CD4-positive, alpha-beta T cell (primary cell): ENCODE data around the gene TMED9. TPM values are rescaled to one million over a fixed set of nuclear protein-coding genes. Genes with fewer than 3 reads are reported as not detected.

Experiments
- ATAC-seq: fragments of 200-7000 bp; cut with Tn5 transposase; one replicate; pipeline ENCODE4 v1.10.0; 2022; ENCODE audit warnings: mild to moderate bottlenecking; ENCODE audit not compliant: poor library complexity
- CTCF ChIA-PET: fragments of 350-600 bp; sonication (Branson Sonifier 250); formaldehyde crosslinking; loops from one replicate; lab custom pipeline; 2021; ENCODE audit warnings: antibody characterized with exemption, inconsistent platforms; lab: Charles Lee
- POLR2A ChIA-PET: fragments of 350-600 bp; sonication (Branson Sonifier 250); formaldehyde crosslinking; loops from one replicate; lab custom pipeline; 2021; ENCODE audit warnings: antibody characterized with exemption, inconsistent platforms; lab: Charles Lee
- DNase-seq, 14 experiments: peaks; one replicate each; pipeline ENCODE4 v3.0.0-alpha.2; 2013 to 2020; ENCODE audit warnings: mixed read lengths in 2 of 14
- H3K27ac ChIP-seq, 2 donors: one replicate each; pipeline versions ENCODE4 v1.5.1 to v1.7.0; 2013; ENCODE audit warnings: low read length in 2 of 2, low read depth in 1 of 2, mild to moderate bottlenecking in 1 of 2
- H3K27me3 ChIP-seq, 2 experiments: 1 replicate in 1 of 2; 2 replicates in 1 of 2; pipeline versions ENCODE4 v1.6.1 to v1.7.0; 2013; ENCODE audit warnings: low read length in 2 of 2, control low read depth in 1 of 2, mild to moderate bottlenecking in 1 of 2, moderate library complexity in 1 of 2; ENCODE audit not compliant: insufficient read depth in 2 of 2, control insufficient read depth in 1 of 2
- H3K36me3 ChIP-seq: one replicate; pipeline ENCODE4 v1.6.1; 2013; ENCODE audit warnings: low read length, control low read depth; ENCODE audit not compliant: insufficient read depth
- H3K4me1 ChIP-seq: one replicate; pipeline ENCODE4 v1.6.1; 2013; ENCODE audit warnings: low read length, control low read depth; ENCODE audit not compliant: insufficient read depth
- H3K4me3 ChIP-seq: one replicate; pipeline ENCODE4 v1.5.1; 2013; ENCODE audit warnings: mild to moderate bottlenecking, low read length, moderate library complexity
- H3K9me3 ChIP-seq, 2 experiments: 1 replicate in 1 of 2; 2 replicates in 1 of 2; pipeline versions ENCODE4 v1.6.1 to v1.7.0; 2013; ENCODE audit warnings: low read length in 2 of 2, mild to moderate bottlenecking in 2 of 2, control low read depth in 1 of 2, moderate library complexity in 1 of 2; ENCODE audit not compliant: control insufficient read depth in 1 of 2, insufficient read depth in 1 of 2
- H3K27ac Mint-ChIP-seq: one replicate; pipeline ENCODE4 v1.8.0; 2020; ENCODE audit warnings: mixed read lengths
- H3K27me3 Mint-ChIP-seq: one replicate; pipeline ENCODE4 v1.8.0; 2021; ENCODE audit warnings: mixed read lengths
- H3K36me3 Mint-ChIP-seq: one replicate; pipeline ENCODE4 v1.8.0; 2021; ENCODE audit warnings: low read depth, mixed read lengths
- H3K4me1 Mint-ChIP-seq: one replicate; pipeline ENCODE4 v1.8.0; 2021; ENCODE audit warnings: low read depth, mixed read lengths
- H3K4me3 Mint-ChIP-seq: one replicate; pipeline ENCODE4 v1.8.0; 2020; ENCODE audit warnings: mild to moderate bottlenecking, mixed read lengths
- H3K9me3 Mint-ChIP-seq: one replicate; pipeline ENCODE4 v1.8.0; 2020; ENCODE audit warnings: mixed read lengths
- intact Hi-C, 2 experiments: fragments of 100-400 bp; cut with DNase I in 1 of 2; cut with micrococcal nuclease in 1 of 2; formaldehyde crosslinking; loops; one replicate each; pipeline versions ENCODE4 v1.15.1 to v1.9.0; 2023 to 2025; cut with DNase I, micrococcal nuclease
- polyA plus RNA-seq, 2 donors: library from polyadenylated mRNA; unstranded; fragments of 120-200 nt; gene quantifications; one replicate each; pipeline ENCODE4 v1.2.1, GENCODE V29; 2013
- total RNA-seq, 174 experiments: library from RNA in 2 of 174; stranded (reverse) in 2 of 174; gene quantifications; one replicate each; pipeline ENCODE4 v1.2.3 and lab custom pipeline; 2021 to 2026
- TF ChIP-seq, protein P1 (sequence below): fragments of 200-600 bp; IDR thresholded peaks from one replicate; pipeline ENCODE4 v1.8.0; 2022; ENCODE audit warnings: antibody characterized with exemption, mild to moderate bottlenecking

The TMED9 gene
- total RNA-seq, result 10 to 100 TPM; 42.7 to 47.8 TPM
- 89.1 TPM for polyA plus RNA-seq (2013, experiment 1 of 2)
- polyA plus RNA-seq (2013, experiment 2 of 2), result 86.7 TPM
- total RNA-seq (lab: John Stamatoyannopoulos, UW), result 26.5 to 145 (median 58.6) reads per million in 172 experiments

DNA sequence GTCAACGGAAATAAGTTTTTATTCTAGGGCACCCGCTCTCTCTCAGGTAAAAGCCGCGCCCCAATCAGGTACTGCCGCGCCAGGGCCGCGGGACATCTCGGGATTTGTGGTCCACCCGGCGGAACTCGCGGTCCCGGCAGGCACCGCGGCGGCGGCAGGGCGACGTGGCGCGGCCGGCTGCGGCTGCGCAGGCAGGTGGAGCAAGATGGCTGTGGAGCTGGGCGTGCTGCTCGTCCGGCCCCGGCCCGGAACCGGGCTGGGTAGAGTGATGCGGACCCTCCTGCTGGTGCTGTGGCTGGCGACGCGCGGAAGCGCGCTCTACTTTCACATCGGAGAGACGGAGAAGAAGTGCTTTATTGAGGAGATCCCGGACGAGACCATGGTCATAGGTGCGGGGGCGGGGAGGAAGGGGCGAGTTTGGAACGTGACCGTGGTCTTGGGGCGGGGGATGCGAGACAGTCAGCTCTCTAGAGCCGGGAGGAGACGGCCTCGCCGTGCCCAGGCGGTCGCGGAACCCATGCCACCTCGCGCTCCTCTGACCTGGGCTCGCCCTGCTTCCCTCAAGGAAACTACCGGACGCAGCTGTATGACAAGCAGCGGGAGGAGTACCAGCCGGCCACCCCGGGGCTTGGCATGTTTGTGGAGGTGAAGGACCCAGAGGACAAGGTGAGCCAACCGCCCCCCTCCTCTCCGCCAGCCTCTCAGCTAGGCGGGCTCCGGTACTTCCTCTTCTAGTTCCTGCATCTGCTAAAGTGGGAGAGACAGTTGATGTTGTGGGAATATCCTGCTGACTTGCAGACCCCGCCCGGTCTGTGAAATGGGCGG, at the start of gene TMED9:
Gene TMED9, plus strand, starts transcription at position 194 of the 825 bp plus-strand sequence. Its CDS starts 12 bp downstream, at position 206.
- Histone ChIP-seq H3K27ac (peak within 1 kb of the TSS; percentile 64 to 69), H3K4me1 (peaks cover 32% of the 10 kb centered on the region), H3K9me3 (no peaks in the 10 kb centered on the region), H3K36me3 (peaks cover 39% of the 10 kb centered on the region), H3K4me3 (peak within 1 kb of the TSS; percentile 71), H3K27me3 (no peaks in the 10 kb centered on the region)
- DNase-seq (peak; percentile 77 to 94 (median 86)), ATAC-seq (peak; percentile 99)
- POLR2A ChIA-PET, result interaction anchor here (0.5 to 1.6 kb wide), 6 partner anchors 9 to 561 kb away, joined by 3 to 5 read pairs (median 3); partner anchors contain the start of genes LMAN2, NHP2 and PDLIM7
- no peaks in the 10 kb centered on the region for H3K9me3 Mint-ChIP-seq
- H3K27ac Mint-ChIP-seq, result peak within 1 kb of the TSS; percentile 87
- H3K4me1 Mint-ChIP-seq, result peaks cover 31% of the 10 kb centered on the region
- H3K27me3 Mint-ChIP-seq, result peaks cover 24% of the 10 kb centered on the region
- TF ChIP-seq, protein P1, sequence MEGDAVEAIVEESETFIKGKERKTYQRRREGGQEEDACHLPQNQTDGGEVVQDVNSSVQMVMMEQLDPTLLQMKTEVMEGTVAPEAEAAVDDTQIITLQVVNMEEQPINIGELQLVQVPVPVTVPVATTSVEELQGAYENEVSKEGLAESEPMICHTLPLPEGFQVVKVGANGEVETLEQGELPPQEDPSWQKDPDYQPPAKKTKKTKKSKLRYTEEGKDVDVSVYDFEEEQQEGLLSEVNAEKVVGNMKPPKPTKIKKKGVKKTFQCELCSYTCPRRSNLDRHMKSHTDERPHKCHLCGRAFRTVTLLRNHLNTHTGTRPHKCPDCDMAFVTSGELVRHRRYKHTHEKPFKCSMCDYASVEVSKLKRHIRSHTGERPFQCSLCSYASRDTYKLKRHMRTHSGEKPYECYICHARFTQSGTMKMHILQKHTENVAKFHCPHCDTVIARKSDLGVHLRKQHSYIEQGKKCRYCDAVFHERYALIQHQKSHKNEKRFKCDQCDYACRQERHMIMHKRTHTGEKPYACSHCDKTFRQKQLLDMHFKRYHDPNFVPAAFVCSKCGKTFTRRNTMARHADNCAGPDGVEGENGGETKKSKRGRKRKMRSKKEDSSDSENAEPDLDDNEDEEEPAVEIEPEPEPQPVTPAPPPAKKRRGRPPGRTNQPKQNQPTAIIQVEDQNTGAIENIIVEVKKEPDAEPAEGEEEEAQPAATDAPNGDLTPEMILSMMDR, result no peak
- peak within 1 kb of the TSS; percentile 100 for H3K4me3 Mint-ChIP-seq
- intact Hi-C loops, result loop anchor here (1.0 to 5.0 kb wide), 3 partner anchors 8 to 1055 kb away; partner anchors contain the start of genes B4GALT7 (in 2 of the 2), PRELID1 (in 1 of the 2), RAB24 (in 1 of the 2) and RNF44 (in 1 of the 2)
- CTCF ChIA-PET, result interaction anchor here (1.4 to 1.5 kb wide), 2 partner anchors 15 to 189 kb away, joined by 3 to 4 read pairs; no protein-coding TSS in a partner anchor
- H3K36me3 Mint-ChIP-seq, result peaks cover 40% of the 10 kb centered on the region

DNA sequence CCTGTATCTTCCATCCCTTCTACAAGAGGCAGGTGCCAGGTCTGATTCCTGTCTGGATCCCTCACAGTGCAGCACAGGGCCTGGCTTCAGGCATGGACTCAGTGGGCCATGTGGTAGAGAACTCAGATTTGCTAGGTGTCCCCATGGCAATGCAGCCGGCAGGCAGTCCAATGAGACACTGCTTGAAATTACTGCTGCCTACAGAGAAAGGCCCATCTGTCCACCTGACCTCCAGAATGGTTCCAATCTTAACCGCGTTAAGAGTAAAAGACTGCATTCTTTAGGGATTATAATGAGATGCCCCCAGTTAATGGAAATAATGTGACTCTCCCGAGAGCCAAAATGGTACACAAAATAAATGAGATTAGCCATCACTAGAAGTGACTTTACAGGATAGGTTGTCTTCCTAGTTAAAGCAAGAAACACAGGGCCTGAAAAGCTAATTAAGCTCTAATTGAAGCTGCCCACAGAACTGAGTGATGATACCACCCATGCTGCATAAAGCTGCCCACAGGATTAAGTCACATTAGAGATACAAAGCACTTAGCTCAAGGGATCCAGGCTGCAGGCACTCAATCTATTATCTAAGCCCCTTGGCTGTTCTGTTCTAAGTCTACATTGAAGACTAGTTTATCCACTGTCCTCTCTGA, 49.1 kb upstream of the TMED9 start:
- Mint-ChIP-seq H3K4me1 (peaks cover 25% of the 10 kb centered on the region), H3K4me3 (no peak overlapping the region), H3K9me3 (no peaks in the 10 kb centered on the region), H3K36me3 (peaks cover 51% of the 10 kb centered on the region), H3K27ac (no peak overlapping the region), H3K27me3 (no peaks in the 10 kb centered on the region)
- Histone ChIP-seq H3K36me3 (peaks cover 36% of the 10 kb centered on the region), H3K4me1 (peaks cover 3% of the 10 kb centered on the region), H3K27ac (no peak overlapping the region), H3K27me3 (no peaks in the 10 kb centered on the region), H3K4me3 (no peak overlapping the region), H3K9me3 (no peaks in the 10 kb centered on the region)
- CTCF ChIA-PET, result no interaction called here
- intact Hi-C loops, result no loop called here
- DNase-seq (no peak), ATAC-seq (no peak)
- POLR2A ChIA-PET, result no interaction called here
- TF ChIP-seq, protein P1, result no peak

DNA sequence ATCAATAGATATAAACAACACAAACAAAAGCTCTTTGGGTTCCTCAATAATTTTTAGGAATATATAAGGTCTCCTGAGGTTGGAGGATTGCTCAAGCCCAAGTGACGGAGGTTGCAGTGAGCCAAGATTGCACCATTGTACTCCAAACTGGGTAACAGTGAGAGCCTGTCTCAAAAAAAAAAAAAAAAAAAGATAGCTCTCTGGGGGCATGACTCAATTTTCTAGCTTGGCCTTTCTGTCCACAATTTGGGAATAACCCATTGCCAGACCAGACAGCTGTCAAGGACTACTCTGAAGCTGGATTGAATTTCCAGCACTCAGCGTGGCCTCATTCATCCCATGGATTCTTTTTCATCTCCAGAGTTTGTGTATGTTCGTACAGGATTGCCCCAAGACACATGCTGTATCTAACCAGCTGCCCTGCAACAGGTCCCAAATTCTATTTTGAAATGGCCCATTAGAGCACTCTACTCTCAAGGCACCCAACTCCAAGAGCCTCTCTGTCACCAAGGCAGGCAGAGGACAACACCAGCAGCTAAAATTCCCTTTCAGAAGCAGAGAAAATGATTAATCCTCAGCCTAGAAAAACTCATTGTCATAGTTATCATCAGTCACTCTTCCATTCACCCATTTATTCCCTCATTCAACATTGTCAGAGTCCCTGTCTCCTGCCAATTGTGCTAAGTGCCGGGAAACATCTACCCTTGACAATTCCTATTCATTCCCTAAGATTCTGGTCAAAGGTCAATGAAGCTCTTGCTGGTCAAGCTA, 46.3 kb upstream of the TMED9 start:
- ATAC-seq (no peak), DNase-seq (peak in 2 of 14 experiments; percentile 48 to 62)
- Mint-ChIP-seq H3K36me3 (peaks cover 42% of the 10 kb centered on the region), H3K4me1 (peaks cover 32% of the 10 kb centered on the region), H3K9me3 (no peaks in the 10 kb centered on the region), H3K27ac (peak overlapping the region; percentile 10), H3K4me3 (no peak overlapping the region), H3K27me3 (no peaks in the 10 kb centered on the region)
- intact Hi-C loops, result no loop called here
- H3K4me1 ChIP-seq, result peaks cover 3% of the 10 kb centered on the region
- ChIA-PET POLR2A (interaction anchor here (0.6 kb wide), 1 partner anchor 884 kb away, joined by 3 read pairs; no protein-coding TSS in a partner anchor), CTCF (interaction anchor here (0.5 to 1.7 kb wide), 4 partner anchors 10 to 229 kb away, joined by 3 to 4 read pairs (median 3); no protein-coding TSS in a partner anchor)
- H3K9me3 ChIP-seq, result no peaks in the 10 kb centered on the region
- TF ChIP-seq, protein P1, result no peak
- no peak overlapping the region for H3K27ac ChIP-seq
- H3K36me3 ChIP-seq, result peaks cover 21% of the 10 kb centered on the region
- no peak overlapping the region for H3K4me3 ChIP-seq
- no peaks in the 10 kb centered on the region for H3K27me3 ChIP-seq
